Astrocyte (in vitro differentiated cells and primary cell): ENCODE measurements around the gene MYL6B.

ENCODE experiments used
- CTCF ChIP-seq: IDR thresholded peaks from 2 replicates; pipeline ENCODE4 v1.5.1; 2011; ENCODE audit warnings: low read depth, mild to moderate bottlenecking, inconsistent platforms, low read length, moderate library complexity; ENCODE audit not compliant: insufficient read depth
- EZH2 ChIP-seq: IDR thresholded peaks from 2 replicates; pipeline ENCODE4 v1.6.1; 2012; ENCODE audit warnings: mild to moderate bottlenecking, low read length, inconsistent platforms; ENCODE audit not compliant: insufficient read depth

- TF ChIP-seq CTCF (no peak), EZH2 (no peak)
These were observed 48.1 kb upstream of the MYL6B start, which contains the start of gene PA2G4 for GRCh38 chr12:56104109-56104814.
